HG03064 (cell line): Measurements from ENCODE around the gene TBC1D3H.
"Not testable (repeated sequence)": the region's sequence is repeated elsewhere in the genome, so short reads cannot be mapped to it uniquely, and the experiment has no call there.

ENCODE experiments used
- ATAC-seq: cut with Tn5 transposase; IDR thresholded peaks from one replicate; pipeline ENCODE4 v1.9.1; 2021; ENCODE audit warnings: low read depth; ENCODE audit not compliant: unreplicated experiment

The TBC1D3H gene

GRCh38 chr17:36388385-36389245 lies at the start of gene TBC1D3H:
TSS of gene TBC1D3H (minus strand) at chr17:36388435. CDS start at chr17:36386895, 1,540 bp downstream.
- not testable (repeated sequence) for ATAC-seq

- not testable (repeated sequence) for ATAC-seq
Measured at GRCh38 chr17:36428891-36429290, 40.7 kb upstream of the TBC1D3H start.

- ATAC-seq, result not testable (repeated sequence)
Measured at GRCh38 chr17:36415180-36415941, 27.1 kb upstream of the TBC1D3H start.

GRCh38 chr17:36390943-36391645 lies 2.9 kb upstream of the TBC1D3H start:
- not testable (repeated sequence) for ATAC-seq

- not testable (repeated sequence) for ATAC-seq
Measured at GRCh38 chr17:36375938-36376337, 12.3 kb downstream of the TBC1D3H start.

- ATAC-seq, result not testable (repeated sequence)
Measured at GRCh38 chr17:36362496-36362895, 25.7 kb downstream of the TBC1D3H start.
